HG02885 (cell line): ENCODE measurements around the gene TEPSIN.
"Not testable (repeated sequence)": the region's sequence is repeated elsewhere in the genome, so short reads cannot be mapped to it uniquely, and the experiment has no call there.

Experiments used
- ATAC-seq: cut with Tn5 transposase; IDR thresholded peaks from one replicate; pipeline ENCODE4 v1.9.1; 2021; ENCODE audit warnings: mild to moderate bottlenecking; ENCODE audit not compliant: unreplicated experiment, poor library complexity

TEPSIN gene

DNA sequence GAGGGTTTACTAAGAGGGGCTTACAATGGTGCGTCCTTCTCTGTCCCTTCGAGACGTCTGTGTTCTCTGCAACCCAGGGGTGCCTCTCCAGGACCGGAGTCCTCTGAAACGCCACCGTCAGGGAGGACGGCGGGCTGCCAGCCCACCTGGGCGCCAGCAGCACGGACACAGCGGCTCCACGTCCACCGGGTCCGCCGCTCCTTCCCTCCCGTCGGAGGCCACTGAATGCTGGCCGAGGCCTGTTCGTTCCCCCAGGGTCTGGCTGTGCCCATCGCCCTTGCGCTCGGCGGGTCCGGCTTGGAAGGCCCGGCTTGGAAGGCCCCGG is 403 bp downstream of the TEPSIN start:
- peak; percentile 1 for ATAC-seq

DNA sequence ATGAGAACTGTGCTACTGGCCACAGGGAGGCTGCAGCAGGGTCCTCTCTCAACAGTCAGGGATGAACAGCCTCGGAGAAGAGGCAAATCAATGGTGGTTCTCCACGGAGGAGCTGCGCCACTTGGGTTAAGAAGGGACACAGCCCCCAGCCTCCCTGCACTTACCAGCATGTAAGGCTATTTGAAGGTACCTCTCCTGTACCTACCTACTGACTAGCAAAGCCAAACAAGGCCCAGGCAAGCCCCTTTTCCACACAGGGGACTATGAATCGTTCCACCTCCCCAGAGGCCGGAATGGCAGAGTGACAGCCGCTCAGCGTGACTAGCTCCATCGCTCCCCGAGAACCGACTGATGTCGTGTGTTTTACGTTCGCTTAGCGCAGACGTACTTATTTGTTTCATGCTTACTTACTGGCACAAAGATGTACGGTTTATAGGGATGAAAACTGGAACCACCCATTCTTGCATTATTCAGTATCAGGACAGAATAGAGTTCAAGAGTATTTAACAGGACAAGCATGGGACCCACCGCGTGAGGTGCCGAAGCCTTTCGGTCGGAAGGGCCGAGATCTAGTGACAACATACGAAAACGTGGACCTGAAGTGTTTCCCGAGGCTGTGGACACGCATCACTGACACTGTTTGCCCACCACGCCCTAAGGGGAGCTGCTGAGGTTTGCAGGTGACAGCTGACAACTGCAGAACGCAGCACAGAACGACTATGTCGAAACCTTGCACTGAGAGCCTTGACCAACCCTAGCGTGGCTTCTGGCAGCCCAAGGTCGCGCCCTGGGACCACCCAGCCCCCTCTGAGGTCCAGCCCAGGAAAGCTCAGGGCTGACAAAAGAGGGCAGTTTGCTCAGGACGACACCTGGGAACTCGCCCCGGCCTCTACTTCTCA is 1.0 kb downstream of the TEPSIN start:
- no peak for ATAC-seq

DNA sequence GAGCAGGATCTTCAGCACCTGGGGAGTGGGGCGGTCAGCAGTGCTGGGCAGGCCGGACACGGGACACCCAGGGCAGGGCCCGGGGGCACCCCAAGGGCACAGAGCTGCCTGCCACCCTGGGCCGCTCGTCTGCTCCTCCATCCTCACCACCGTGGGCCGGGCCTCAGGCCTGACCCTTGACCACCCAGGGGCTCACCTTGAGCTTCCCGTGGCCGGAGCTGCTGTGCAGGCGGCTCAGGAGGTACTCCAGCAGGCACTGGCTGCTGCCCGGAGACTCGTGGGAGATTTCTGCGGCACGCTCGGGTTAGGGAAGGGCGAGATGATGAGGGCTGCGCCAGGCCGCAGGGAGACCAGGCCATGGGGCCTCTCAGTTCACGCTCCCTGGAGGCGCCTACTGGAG is 2.1 kb downstream of the TEPSIN start:
- ATAC-seq = no peak

DNA sequence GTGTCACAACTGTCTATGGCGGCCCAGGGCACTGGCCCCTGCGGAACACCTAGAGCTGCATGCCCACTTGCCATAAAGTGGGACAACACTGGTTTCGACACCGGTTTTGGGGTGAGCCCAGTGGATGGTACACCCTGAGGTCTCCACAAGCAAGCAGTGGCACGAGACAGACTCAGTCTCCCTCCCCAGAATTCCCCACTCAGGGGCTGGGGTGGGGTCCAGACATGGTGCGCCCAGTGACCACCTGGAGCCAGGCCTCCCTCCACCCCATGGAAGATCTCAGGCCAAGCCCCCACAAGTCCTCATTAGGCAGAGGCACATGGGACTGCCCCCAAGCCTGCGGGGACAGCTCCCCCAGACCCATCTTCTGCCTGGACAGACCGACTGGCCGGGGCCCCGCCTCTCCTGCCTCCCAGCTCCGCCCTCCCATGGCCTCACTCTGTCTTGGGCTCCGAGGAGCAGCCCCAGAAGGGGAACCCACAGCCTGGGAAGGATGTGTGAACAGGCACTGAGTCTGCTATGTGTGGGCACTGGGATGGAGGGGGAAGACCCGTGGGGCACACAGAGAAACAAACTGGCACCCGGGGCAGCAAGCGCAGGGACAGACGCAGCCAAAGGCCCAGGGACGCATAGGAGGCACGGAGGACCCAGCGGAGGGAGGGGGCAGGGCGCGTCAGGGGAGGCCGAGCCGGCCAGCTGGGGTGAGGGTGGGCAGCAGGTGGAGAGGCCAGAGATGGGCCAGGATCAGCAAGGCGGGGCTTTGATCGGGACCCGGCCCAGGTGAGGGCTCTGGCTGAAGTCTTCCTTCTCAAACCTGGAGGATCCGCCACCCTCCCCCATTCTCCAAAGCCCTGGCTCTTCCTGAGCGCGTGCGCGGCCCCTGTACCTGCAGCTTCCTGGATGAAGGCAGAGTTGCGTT is 2.8 kb downstream of the TEPSIN start:
- ATAC-seq = no peak

DNA sequence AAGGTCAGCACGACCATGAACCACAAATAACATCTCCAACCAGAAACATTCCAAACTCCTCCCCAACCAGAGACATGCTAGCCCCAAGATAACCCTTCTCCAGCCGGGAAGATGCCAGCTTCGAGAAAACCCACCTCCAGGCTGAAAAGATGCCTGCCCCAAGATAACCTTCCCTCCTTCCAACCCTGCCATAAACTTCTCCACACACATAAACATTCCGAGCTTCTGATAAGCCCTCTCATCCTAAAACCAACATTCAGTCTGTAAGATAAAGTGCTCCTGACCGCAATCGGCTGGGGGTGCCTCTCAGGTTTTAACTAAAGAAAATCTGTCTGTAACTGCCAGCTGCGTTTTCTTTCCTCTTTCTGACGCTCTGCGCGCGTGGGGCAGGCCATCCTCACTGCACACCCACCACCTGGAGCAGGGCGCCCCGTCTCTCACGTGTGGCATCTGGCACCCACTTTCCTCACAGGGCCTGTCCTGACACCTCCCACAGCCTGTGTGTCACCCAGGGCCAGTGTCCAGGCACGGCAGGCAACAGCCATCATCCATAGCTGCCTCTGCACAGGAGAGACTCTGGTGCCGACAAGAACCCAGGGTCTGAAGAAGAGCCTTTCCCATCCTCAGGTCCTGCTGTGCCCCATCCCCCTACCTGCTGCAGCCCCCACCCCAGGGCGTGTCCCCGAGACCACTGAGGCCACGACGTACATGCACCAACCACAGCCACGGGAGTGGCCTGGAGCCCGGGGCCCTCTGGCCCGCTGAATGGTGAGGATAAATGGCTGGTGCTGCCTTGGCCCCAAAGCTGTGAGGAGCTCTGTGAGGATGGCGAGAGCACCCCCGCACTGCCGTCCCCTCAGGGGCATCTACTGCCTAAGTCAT is 3.7 kb downstream of the TEPSIN start:
- ATAC-seq = no peak

DNA sequence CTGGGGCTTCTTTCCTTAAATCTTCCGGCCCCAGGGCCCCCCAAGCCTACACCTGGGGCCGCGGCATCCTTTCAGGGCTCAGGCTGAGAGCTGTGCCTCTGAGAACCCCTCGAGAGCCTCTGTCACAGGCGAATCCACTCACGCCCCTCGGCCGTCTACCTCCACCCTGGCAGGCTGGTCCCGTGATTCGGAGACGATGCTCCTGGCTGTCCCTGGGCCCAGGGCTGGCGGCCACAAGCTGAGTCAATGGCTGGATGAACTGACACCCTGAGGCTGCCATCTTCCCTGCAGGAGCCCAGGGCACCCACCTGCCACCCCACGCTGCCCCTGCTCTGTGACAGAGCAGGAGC is 4.4 kb downstream of the TEPSIN start:
- ATAC-seq = no peak

DNA sequence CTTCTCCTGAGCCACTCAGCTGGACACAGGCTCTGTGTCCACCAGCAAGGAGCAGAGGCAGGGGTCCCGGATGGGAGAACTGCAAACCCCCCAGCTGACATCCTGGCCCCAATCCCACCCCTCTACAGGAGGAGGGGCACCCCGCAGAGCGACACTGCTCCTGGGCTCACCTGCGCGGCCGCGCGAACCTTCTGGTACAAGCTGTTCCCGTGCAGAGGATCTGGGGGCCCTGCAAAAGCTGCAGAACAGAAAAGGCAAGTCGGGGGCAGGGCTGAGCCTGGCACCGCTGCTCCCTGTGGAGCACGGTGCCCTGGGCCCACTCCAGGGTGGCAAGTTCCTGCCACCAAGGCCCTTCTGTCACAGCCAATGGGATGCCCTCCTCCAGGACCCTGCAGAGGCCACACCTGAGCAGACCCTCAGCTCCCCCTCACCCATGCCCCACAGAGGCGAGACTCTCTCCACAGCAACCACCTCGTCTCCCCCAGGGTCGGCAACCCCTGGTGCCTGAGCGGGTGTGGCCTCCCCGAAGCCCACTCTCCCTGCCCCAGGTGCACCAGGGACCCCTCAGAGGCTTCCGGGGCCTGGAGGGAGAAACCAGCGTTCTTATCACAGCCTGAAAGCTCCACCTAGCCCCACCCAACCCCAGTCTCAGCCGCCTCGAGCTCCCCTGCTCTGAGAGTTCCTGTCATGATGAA is 4.9 kb downstream of the TEPSIN start:
- ATAC-seq = no peak

DNA sequence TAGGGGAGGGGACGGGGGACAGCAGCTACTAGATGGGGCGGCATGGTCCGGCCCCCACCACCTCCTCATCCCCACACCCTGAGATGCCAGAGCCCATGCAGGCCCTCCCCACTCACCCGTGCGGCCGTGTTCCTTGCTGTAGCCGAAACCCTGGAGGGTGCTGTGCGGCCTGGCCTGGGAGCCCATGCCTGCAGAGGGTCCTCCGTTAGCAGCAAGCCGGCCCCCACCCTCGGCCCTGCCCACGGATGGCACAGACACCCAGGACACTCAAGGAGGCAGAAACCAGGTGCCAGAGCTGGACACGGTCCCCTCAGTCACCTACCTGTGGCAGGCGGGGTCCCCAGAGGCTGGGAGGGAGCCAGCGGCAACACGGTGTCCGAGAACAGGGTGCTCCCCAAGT is 5.5 kb downstream of the TEPSIN start:
- no peak for ATAC-seq

DNA sequence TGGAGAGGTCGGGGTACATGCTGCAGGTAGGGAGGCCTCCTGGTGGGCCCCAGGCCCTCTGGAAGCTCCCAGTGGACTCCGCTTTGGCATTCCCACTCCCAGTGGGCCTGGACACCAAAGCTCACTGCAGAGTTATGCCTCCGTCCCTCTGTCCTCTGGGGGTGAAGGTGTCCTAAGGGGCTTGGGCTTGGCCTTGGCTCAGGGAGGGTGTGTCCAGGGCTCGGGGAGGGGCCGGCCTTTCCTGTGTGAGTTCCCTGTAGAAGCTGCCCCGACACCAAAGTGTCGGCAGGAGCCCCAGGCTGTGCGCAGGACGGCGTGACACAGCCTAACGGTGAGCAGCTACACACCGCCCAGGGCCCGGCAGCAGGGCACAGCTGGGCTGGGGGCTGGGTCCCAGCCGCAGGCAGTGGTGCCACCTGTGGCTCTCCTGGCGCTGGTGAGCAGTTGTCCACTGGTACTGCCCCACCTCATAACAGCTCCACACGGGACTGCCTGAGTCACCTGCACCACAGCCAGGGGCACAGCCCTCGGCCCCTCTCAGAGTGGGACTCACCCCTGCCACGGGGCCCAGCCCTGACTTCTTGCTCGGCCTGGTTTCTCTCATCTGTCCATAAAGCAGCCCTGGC is 6.1 kb downstream of the TEPSIN start:
- no peak for ATAC-seq

DNA sequence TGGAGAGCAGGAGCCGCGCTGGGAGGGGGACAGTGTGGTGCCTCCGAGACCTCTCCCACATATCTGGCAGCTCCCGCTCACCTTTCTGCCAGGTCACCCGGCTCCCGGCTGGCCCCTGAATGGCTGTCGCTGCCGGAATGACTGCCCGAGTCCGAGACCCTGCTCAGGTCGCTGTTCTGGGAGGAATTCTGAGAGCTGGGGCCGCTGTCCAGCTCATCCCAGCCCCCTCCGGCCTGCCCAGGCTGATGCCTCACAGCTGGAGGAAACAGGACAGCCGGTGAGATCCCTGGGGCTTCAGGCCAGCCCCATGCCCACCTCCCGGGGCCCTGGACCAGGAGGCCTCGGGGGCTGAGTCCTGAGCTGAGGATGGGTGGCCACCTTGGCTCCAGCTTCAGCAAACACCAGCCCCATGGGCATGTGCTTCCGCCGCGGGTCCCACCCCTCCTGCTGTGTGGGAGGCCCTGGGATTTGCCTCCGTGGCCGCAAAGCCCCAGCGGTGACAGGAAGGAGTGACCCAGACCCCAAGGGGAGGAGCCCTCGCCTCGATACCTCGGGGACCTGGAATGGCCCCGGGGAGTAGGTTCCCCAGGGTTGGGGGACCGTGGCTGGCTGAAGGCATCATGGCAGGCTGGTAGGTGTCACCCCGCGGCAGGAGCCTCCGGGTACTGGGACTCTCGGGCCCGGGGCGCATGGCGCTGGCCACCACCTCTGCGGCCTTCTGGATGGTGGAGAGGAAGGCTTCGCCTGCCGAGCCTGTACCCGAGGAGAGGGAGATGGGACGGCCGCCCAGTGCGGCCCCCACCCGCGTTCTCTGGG is 6.9 kb downstream of the TEPSIN start:
- no peak for ATAC-seq

DNA sequence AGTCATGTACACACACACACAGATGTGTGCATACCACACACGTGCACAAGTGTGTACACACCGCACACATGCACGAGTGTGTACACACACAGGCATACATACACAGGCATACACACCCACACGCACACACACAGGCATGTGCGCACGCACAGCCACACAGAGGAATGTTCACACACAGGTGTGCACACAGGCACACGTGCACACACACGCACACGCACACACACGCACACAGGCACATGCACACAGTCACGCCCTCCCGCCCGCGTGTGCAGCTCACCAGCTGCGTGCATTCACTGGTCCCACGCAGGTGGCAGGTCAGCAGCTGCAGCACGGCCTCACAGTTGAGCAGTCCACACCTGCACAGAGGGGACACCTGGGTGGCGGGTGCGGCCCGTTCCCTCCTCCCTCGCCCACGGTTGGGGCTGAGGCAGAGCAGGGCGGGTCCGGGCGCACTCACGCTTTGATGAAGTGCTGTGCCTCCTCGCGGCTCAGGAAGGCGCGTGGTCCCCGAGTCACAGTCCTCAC is 7.7 kb downstream of the TEPSIN start:
- ATAC-seq = no peak

DNA sequence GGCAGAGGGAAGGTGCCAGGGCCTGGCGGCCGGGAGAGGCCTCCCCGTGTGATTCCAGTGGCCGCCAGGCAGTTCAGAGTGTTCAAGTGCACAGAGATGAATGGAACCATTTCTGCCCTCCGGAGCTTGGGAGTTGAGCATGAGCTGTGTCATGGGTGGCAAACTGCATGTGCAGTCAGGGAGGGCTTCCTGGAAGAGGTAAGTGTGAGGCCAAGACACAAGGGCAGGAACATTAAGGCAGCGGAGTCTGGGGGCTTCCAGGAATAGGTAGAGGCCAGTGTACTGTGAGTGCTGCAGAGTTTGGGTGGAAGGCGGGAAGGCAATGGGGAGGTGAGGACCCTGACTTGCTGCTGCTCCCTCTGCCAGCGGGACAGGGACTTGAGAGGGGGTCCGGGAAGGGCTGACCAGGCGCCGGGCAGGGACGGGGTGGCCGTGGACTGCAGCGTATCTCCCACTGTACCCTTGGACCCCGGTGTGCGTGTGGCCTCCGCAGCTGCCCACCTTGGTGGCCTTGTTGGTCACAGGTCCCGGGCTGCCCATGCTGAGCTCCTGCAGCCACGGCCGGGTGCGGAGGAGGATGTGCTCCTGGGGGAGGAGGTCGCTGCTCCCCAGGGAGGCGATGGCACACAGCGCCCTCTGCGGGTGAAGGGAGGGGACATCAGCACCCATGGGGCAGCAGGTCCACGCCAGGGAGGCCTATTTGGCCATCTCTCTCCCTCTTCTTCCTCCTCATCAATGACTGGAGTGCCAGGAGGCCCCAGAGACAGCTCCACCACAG is 8.6 kb downstream of the TEPSIN start:
- ATAC-seq = no peak

DNA sequence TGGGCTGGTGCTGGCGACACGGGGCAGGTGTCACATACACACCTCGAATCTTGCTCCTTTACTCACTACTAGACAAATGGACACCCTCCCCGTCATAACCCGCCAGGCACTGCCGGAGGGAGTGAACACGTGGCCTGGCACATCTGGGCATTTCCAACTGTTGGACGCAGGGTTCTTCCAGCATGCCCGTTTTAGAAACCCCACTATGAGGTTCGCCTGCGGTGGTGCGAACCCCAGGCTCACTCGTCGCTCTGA is 9.3 kb downstream of the TEPSIN start:
- no peak for ATAC-seq

DNA sequence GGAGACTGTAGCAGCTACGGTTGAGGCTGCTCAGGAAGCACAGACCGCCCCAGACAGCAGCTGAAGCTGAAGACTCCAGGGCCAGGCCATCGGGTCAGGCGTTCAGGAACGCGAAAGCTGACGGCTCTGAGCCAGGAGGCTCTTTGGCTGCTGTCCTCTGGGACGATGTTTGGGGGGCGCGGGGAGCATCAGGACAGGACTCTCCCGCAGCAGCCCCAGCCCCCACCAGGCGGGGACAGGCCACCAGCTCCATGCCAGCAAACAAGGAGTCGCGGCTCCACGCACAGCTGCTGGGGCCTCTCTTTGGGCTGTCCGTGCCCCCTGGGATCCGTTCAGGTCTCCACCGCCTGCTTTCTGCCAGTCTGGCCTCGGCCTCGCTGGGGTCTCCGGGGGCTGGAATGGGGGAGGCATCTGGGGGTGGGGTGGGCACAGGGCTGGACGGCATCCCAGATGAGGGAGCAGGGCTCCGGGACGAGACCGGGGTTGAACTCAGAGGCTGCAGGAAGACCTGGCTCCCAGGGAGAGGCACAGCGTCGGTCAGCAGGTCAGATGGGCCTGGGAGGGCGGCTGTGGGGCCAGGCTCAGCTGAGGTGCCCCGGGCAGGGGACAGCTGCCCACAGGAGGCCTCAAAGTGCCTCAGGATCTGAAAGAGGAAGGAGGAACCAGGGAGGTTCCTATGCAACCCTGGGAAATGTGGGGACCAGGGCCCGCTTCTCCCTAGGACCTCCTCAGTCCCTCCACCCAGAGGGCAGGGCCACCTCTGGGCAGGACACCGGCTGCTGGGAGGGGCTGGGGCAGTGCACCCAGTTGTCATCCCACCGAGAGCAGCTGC is 9.8 kb downstream of the TEPSIN start:
- ATAC-seq = no peak

DNA sequence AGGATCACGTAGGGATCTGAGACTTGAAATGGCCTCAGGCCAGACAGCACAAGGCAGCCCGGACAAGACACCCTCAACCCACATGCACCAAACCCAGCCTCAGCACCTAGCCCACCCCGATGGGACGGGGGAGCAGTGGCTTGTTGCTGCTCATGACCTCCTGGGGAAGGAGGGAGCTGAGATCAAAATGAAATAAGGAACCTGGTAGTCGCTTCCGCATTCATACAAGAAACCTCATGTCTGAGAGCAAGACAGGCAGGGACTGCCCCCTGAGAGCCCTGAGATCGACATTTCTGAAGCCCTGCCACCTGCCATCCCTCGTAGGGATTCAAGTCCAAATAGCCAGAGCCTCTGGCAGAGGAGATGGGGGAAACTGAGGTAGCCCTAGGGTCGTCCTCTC is 10.4 kb downstream of the TEPSIN start:
- ATAC-seq = no peak

DNA sequence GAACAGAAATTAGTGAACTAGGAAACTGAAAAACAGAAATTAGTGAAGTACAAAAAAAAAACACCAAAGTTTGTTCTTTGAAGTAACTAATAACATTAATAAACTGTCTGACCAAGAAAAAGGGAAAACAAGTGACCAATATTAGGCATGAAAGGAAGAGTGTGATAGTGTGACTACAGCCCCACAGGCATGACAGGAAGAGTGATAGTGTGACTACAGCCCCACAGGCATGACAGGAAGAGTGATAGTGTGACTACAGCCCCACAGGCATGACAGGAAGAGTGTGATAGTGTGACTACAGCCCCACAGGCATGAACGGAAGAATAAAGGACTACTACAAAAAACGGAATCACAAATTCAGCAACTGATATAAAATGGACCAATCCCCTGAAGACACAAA is 11.2 kb downstream of the TEPSIN start:
- not testable (repeated sequence) for ATAC-seq

DNA sequence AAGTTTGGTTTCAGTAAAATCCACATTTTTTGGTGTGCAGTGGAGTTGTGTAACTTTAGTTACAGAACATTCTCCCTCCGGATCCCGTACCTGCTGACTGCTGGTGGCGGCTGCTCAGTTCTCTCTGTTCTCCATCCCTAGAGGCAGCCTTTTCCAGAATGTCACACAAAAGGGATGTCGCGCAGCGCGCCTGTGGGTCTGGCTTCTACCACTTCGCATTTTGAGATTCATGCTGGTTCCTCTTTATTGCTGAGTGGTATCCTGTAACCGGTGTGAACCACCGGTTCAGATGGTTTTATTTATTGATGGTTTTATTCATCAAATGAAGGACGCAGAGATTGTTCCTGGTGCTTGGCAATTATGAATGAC is 15.1 kb downstream of the TEPSIN start:
- no peak for ATAC-seq
